ELR (cell line): ENCODE measurements around the gene COA4.
"Not testable (repeated sequence)": the region's sequence is repeated elsewhere in the genome, so short reads cannot be mapped to it uniquely, and the experiment has no call there.

Source experiments
- DNase-seq: peaks from one replicate; pipeline ENCODE4 v3.0.0-alpha.2; 2015; ENCODE audit warnings: low read depth

The COA4 gene

GRCh38 chr11:73876424-73877310, at the start of gene COA4, which contains the start of gene PAAF1:
COA4 (minus strand) TSS chr11:73876846; CDS start chr11:73873378, 3,468 bp downstream.
PAAF1 (plus strand) TSS chr11:73876999; CDS start chr11:73877022, 23 bp downstream.
- DNase-seq, result peak; percentile 99

GRCh38 chr11:73921180-73921579, 44.5 kb upstream of the COA4 start:
- no peak for DNase-seq

GRCh38 chr11:73916435-73916834, 39.8 kb upstream of the COA4 start:
- DNase-seq, result peak; percentile 36

- no peak for DNase-seq
Observed at GRCh38 chr11:73914284-73914683, 37.6 kb upstream of the COA4 start.

GRCh38 chr11:73913472-73913871, 36.8 kb upstream of the COA4 start:
- no peak for DNase-seq

- no peak for DNase-seq
Observed at GRCh38 chr11:73912026-73912425, 35.4 kb upstream of the COA4 start.

- DNase-seq, result peak; percentile 73
Observed at GRCh38 chr11:73907191-73907590, 30.5 kb upstream of the COA4 start.

GRCh38 chr11:73902303-73902702, 25.7 kb upstream of the COA4 start:
- no peak for DNase-seq

GRCh38 chr11:73894725-73895335, 18.2 kb upstream of the COA4 start:
- DNase-seq, result peak; percentile 39

- DNase-seq, result no peak
Observed at GRCh38 chr11:73893041-73893440, 16.4 kb upstream of the COA4 start.

GRCh38 chr11:73889536-73889935, 12.9 kb upstream of the COA4 start:
- DNase-seq, result no peak

GRCh38 chr11:73889019-73889418, 12.4 kb upstream of the COA4 start:
- peak; percentile 4 for DNase-seq

- DNase-seq, result no peak
Observed at GRCh38 chr11:73888244-73888643, 11.6 kb upstream of the COA4 start.

GRCh38 chr11:73883856-73884255, 7.2 kb upstream of the COA4 start:
- no peak for DNase-seq

- DNase-seq, result not testable (repeated sequence)
Observed at GRCh38 chr11:73880449-73880848, 3.8 kb upstream of the COA4 start.

- DNase-seq, result no peak
Observed at GRCh38 chr11:73878771-73879170, 2.1 kb upstream of the COA4 start.

GRCh38 chr11:73875840-73876239, 806 bp downstream of the COA4 start:
- DNase-seq, result peak; percentile 15

GRCh38 chr11:73875380-73875779, 1.3 kb downstream of the COA4 start:
- no peak for DNase-seq

GRCh38 chr11:73872749-73873357, 3.8 kb downstream of the COA4 start:
- no peak for DNase-seq

- DNase-seq, result no peak
Observed at GRCh38 chr11:73870261-73870660, 6.4 kb downstream of the COA4 start.

GRCh38 chr11:73869332-73869949, 7.2 kb downstream of the COA4 start:
- peak; percentile 17 for DNase-seq

- peak; percentile 92 for DNase-seq
Observed at GRCh38 chr11:73866586-73866996, 10.1 kb downstream of the COA4 start.
